HL-60 (cell line): ENCODE results near the gene RNF214.
A peak's percentile ranks its signal among the peaks of the same experiment; 100 is the strongest.
"Not testable (repeated sequence)": the region's sequence is repeated elsewhere in the genome, so short reads cannot be mapped to it uniquely, and the experiment has no call there.

Source experiments
- DNase-seq, 2 experiments: peaks; one replicate each; pipeline ENCODE4 v3.0.0-alpha.2; 2010 to 2020; ENCODE audit warnings: low read depth in 1 of 2, low spot score in 1 of 2
- H3K27ac ChIP-seq: fragments of 250-450 bp; sonication (Bioruptor Pico); replicated peaks from 2 replicates; pipeline ENCODE4 v1.5.1; 2020; ENCODE audit warnings: mild to moderate bottlenecking, moderate library complexity
- H3K27me3 ChIP-seq: fragments of 250-450 bp; sonication (Bioruptor Pico); 2 replicates; pipeline ENCODE4 v1.5.1; 2021; ENCODE audit warnings: mild to moderate bottlenecking, moderate library complexity; ENCODE audit not compliant: insufficient read depth, poor library complexity, severe bottlenecking
- H3K4me3 ChIP-seq: replicated peaks from 2 replicates; pipeline ENCODE4 v1.5.1; 2011; ENCODE audit warnings: mild to moderate bottlenecking, control low read depth, low read length; ENCODE audit not compliant: insufficient read depth
- CTCF ChIP-seq: IDR thresholded peaks from one replicate; pipeline ENCODE4 v1.5.1; 2011; ENCODE audit warnings: low read length, control low read depth, inconsistent platforms; ENCODE audit not compliant: insufficient read depth
- GABPA ChIP-seq: IDR thresholded peaks from 2 replicates; pipeline ENCODE4 v1.6.1; 2012; ENCODE audit warnings: low read depth
- POLR2AphosphoS5 ChIP-seq: IDR thresholded peaks from 2 replicates; pipeline ENCODE4 v1.6.1; 2012; ENCODE audit warnings: low read depth
- REST ChIP-seq: IDR thresholded peaks from 2 replicates; pipeline ENCODE4 v1.6.1; 2012; ENCODE audit warnings: low read depth; ENCODE audit not compliant: insufficient replicate concordance
- SPI1 ChIP-seq: IDR thresholded peaks from 2 replicates; pipeline ENCODE4 v1.6.1; 2012; ENCODE audit warnings: low read depth, mild to moderate bottlenecking, borderline replicate concordance

Gene RNF214

GRCh38 chr11:117319214-117319840 lies 86.9 kb downstream of the RNF214 start:
- Histone ChIP-seq H3K4me3 (no peak overlapping the region), H3K27ac (no peak overlapping the region), H3K27me3 (peaks cover 10% of the 10 kb centered on the region)
- no peak for DNase-seq
- no peak for TF ChIP-seq CTCF
- no peak for TF ChIP-seq POLR2AphosphoS5
- no peak for TF ChIP-seq GABPA
- no peak for TF ChIP-seq SPI1
- no peak for TF ChIP-seq REST

- peak overlapping the region; percentile 90 for H3K27ac ChIP-seq
- peak overlapping the region; percentile 68 for H3K4me3 ChIP-seq
- DNase-seq, H3K27me3 ChIP-seq: not testable (repeated sequence)
Observed at GRCh38 chr11:117327255-117327566, 94.7 kb downstream of the RNF214 start.

GRCh38 chr11:117327567-117328374 lies 95.3 kb downstream of the RNF214 start, which contains the start of gene CEP164:
Gene CEP164 (plus strand): TSS chr11:117327854. CDS start chr11:117338587, 10,733 bp downstream.
- peak; percentile 88 to 98 for DNase-seq
- Histone ChIP-seq H3K4me3 (peak within 1 kb of the TSS; percentile 68), H3K27ac (peak within 1 kb of the TSS; percentile 90), H3K27me3 (no peaks in the 10 kb centered on the region)
- TF ChIP-seq POLR2AphosphoS5 (peak; percentile 16; the same call in 1 of the 2 replicates), SPI1 (peak; percentile 4; the same call in 1 of the 2 replicates), GABPA (peak; percentile 74), REST (no peak)

GRCh38 chr11:117328375-117329010 lies 96.0 kb downstream of the RNF214 start:
- Histone ChIP-seq H3K4me3 (peak overlapping the region; percentile 68), H3K27me3 (no peaks in the 10 kb centered on the region), H3K27ac (peak overlapping the region; percentile 90)
- peak in 1 of 2 experiments; percentile 10 for DNase-seq
- TF ChIP-seq POLR2AphosphoS5 (no peak), REST (no peak), CTCF (no peak), GABPA (no peak), SPI1 (no peak)
